BE2C (cell line): Measurements from ENCODE around the gene PARN.
A peak's percentile ranks its signal among the peaks of the same experiment; 100 is the strongest.
"Not testable (repeated sequence)": the region's sequence is repeated elsewhere in the genome, so short reads cannot be mapped to it uniquely, and the experiment has no call there.

ENCODE experiments used
- DNase-seq: peaks from one replicate; pipeline ENCODE4 v3.0.0-alpha.2; 2020
- H3K27me3 ChIP-seq: fragments of 250-450 bp; sonication (Bioruptor Pico); 2 replicates; pipeline ENCODE4 v1.5.1; 2020; ENCODE audit warnings: mild to moderate bottlenecking
- H3K36me3 ChIP-seq: fragments of 250-450 bp; sonication (Bioruptor Pico); 2 replicates; pipeline ENCODE4 v1.5.1; 2020; ENCODE audit warnings: mild to moderate bottlenecking
- H3K4me1 ChIP-seq: fragments of 250-450 bp; sonication (Bioruptor Pico); 2 replicates; pipeline ENCODE4 v1.5.1; 2020
- H3K4me3 ChIP-seq: 2 replicates; pipeline ENCODE4 v1.5.1; 2011; ENCODE audit warnings: low read depth, low read length
- H3K9me3 ChIP-seq: fragments of 250-450 bp; sonication (Bioruptor Pico); 2 replicates; pipeline ENCODE4 v1.5.1; 2020
- CTCF ChIP-seq: IDR thresholded peaks from 2 replicates; pipeline ENCODE4 v1.5.1; 2012; ENCODE audit warnings: mild to moderate bottlenecking, low read depth, low read length

The PARN gene

GRCh38 chr16:14608111-14608566 is 21.9 kb downstream of the PARN start:
- no peaks in the 10 kb centered on the region for H3K27me3 ChIP-seq
- peaks cover 10% of the 10 kb centered on the region for H3K36me3 ChIP-seq
- no peak for TF ChIP-seq CTCF
- no peaks in the 10 kb centered on the region for H3K4me1 ChIP-seq
- no peaks in the 10 kb centered on the region for H3K9me3 ChIP-seq
- no peak overlapping the region for H3K4me3 ChIP-seq
- DNase-seq = no peak

- Histone ChIP-seq H3K36me3 (peaks cover 12% of the 10 kb centered on the region), H3K4me1 (no peaks in the 10 kb centered on the region), H3K27me3 (no peaks in the 10 kb centered on the region), H3K9me3 (no peaks in the 10 kb centered on the region), H3K4me3 (no peak overlapping the region)
- no peak for DNase-seq
- TF ChIP-seq CTCF = no peak
These were observed 24.0 kb downstream of the PARN start for GRCh38 chr16:14606102-14606501.

GRCh38 chr16:14602443-14602963 is 27.6 kb downstream of the PARN start:
- no peak for DNase-seq
- H3K36me3 ChIP-seq = peaks cover 10% of the 10 kb centered on the region

GRCh38 chr16:14600164-14600563 is 29.9 kb downstream of the PARN start:
- Histone ChIP-seq H3K27me3 (no peaks in the 10 kb centered on the region), H3K9me3 (no peaks in the 10 kb centered on the region), H3K36me3 (peaks cover 7% of the 10 kb centered on the region), H3K4me3 (no peak overlapping the region), H3K4me1 (no peaks in the 10 kb centered on the region)
- no peak for DNase-seq
- TF ChIP-seq CTCF = peak; percentile 50

More at GRCh38 chr16:14602443-14602963, 27.6 kb downstream of the PARN start:
- Histone ChIP-seq H3K4me1 (no peaks in the 10 kb centered on the region), H3K27me3 (no peaks in the 10 kb centered on the region), H3K9me3 (no peaks in the 10 kb centered on the region), H3K4me3 (no peak overlapping the region)
- TF ChIP-seq CTCF = no peak

- no peak for DNase-seq
- H3K4me3 ChIP-seq = no peak overlapping the region
- H3K36me3 ChIP-seq = peaks cover 20% of the 10 kb centered on the region
- no peaks in the 10 kb centered on the region; the same call in 1 of the 2 replicates for H3K9me3 ChIP-seq
- H3K27me3 ChIP-seq = no peaks in the 10 kb centered on the region
- no peaks in the 10 kb centered on the region for H3K4me1 ChIP-seq
- no peak for TF ChIP-seq CTCF
These were observed 43.3 kb downstream of the PARN start for GRCh38 chr16:14586637-14587305.

- DNase-seq = no peak
- Histone ChIP-seq H3K4me3 (no peak overlapping the region), H3K4me1 (no peaks in the 10 kb centered on the region), H3K27me3 (no peaks in the 10 kb centered on the region), H3K36me3 (peaks cover 18% of the 10 kb centered on the region), H3K9me3 (no peaks in the 10 kb centered on the region; the same call in 1 of the 2 replicates)
- no peak for TF ChIP-seq CTCF
These were observed 44.8 kb downstream of the PARN start for GRCh38 chr16:14585287-14585686.

GRCh38 chr16:14580926-14581325 is 49.1 kb downstream of the PARN start:
- H3K27me3 ChIP-seq, H3K4me3 ChIP-seq, H3K9me3 ChIP-seq, H3K4me1 ChIP-seq, DNase-seq: not testable (repeated sequence)
- H3K36me3 ChIP-seq = peaks cover 25% of the 10 kb centered on the region
